T-helper 17 cell (primary cell): ENCODE data around the gene EML6. TPM values are rescaled to one million over a fixed set of nuclear protein-coding genes. Genes with fewer than 3 reads are reported as not detected.

Experiments
- ATAC-seq: fragments of 150-1000 bp; cut with Tn5 transposase; 2 replicates; pipeline ENCODE4 v1.10.0; 2021; ENCODE audit warnings: mild to moderate bottlenecking, moderate library complexity
- DNase-seq, 3 donors: peaks; one replicate each; pipeline versions ENCODE4 v3.0.0 to v3.0.0-alpha.2; 2020 to 2021
- H3K9me3 ChIP-seq: one replicate; pipeline ENCODE4 v1.7.0; 2013; ENCODE audit warnings: low read length, mild to moderate bottlenecking; ENCODE audit not compliant: control insufficient read depth, poor library complexity, severe bottlenecking
- H3K27ac Mint-ChIP-seq: one replicate; pipeline ENCODE4 v1.8.0; 2022; ENCODE audit warnings: mild to moderate bottlenecking, moderate library complexity, mixed read lengths
- H3K27me3 Mint-ChIP-seq: one replicate; pipeline ENCODE4 v1.8.0; 2022; ENCODE audit warnings: mixed read lengths
- H3K36me3 Mint-ChIP-seq: one replicate; pipeline ENCODE4 v1.8.0; 2022; ENCODE audit warnings: low read depth, mixed read lengths
- H3K4me1 Mint-ChIP-seq: one replicate; pipeline ENCODE4 v1.8.0; 2022; ENCODE audit warnings: mild to moderate bottlenecking, mixed read lengths
- H3K4me3 Mint-ChIP-seq: one replicate; pipeline ENCODE4 v1.8.0; 2022; ENCODE audit warnings: mild to moderate bottlenecking, moderate library complexity, mixed read lengths
- total RNA-seq, 4 donors: library from RNA in 2 of 4; stranded (reverse) in 2 of 4; gene quantifications; one replicate each; pipeline ENCODE4 v1.2.3 and lab custom pipeline; 2022 to 2026

EML6 gene
- total RNA-seq, 2 donors from 2014 or later = 2.2 to 4.0 TPM

DNA sequence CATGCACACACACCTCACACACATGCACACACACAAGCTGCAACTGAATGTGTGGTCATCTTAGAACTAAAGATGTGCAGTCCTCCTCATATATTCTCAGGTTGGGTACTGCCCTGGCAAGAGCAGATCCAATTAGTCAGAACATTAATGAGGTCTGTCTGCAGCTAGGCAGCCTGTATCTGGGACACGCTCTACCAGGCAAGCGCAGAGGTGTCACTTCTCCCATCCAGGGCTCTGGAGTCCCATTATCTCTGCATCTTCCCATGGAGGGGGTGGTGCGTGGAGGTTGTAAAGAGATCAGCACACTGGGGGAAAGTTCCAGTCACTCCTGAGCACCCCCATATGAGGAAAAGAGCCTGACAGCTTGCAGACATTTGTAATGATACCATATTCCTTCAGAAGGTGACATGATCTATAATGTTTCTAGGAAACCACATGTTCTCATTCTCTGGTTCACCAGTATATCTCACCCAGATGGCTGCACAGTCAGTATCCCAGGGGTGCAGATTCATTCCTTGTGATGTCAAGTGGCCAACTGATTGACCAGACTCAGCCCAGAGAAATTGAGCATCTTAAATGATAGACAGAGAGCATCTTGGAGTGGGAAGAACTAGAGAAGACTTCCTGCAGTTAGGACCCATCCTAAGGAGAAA, 231.4 kb downstream of the EML6 start:
- H3K36me3 Mint-ChIP-seq = no peaks in the 10 kb centered on the region
- no peak for DNase-seq
- no peak for ATAC-seq
- no peaks in the 10 kb centered on the region for H3K9me3 ChIP-seq
- H3K27ac Mint-ChIP-seq = no peak overlapping the region
- peaks cover 3% of the 10 kb centered on the region for H3K27me3 Mint-ChIP-seq
- H3K4me1 Mint-ChIP-seq = peaks cover 8% of the 10 kb centered on the region
- H3K4me3 Mint-ChIP-seq = no peak overlapping the region

- Mint-ChIP-seq H3K27ac (no peak overlapping the region), H3K4me3 (no peak overlapping the region), H3K27me3 (no peaks in the 10 kb centered on the region), H3K4me1 (peaks cover 8% of the 10 kb centered on the region), H3K36me3 (no peaks in the 10 kb centered on the region)
- H3K9me3 ChIP-seq = no peaks in the 10 kb centered on the region
- ATAC-seq (no peak), DNase-seq (no peak)
Measured at GRCh38 chr2:54955358-54956110, 232.1 kb downstream of the EML6 start.

- Mint-ChIP-seq H3K4me3 (no peak overlapping the region), H3K4me1 (peaks cover 8% of the 10 kb centered on the region), H3K27me3 (no peaks in the 10 kb centered on the region), H3K27ac (no peak overlapping the region), H3K36me3 (peaks cover 2% of the 10 kb centered on the region)
- H3K9me3 ChIP-seq = no peaks in the 10 kb centered on the region
- DNase-seq (no peak), ATAC-seq (no peak)
Measured at GRCh38 chr2:54956111-54956627, 232.7 kb downstream of the EML6 start.

DNA sequence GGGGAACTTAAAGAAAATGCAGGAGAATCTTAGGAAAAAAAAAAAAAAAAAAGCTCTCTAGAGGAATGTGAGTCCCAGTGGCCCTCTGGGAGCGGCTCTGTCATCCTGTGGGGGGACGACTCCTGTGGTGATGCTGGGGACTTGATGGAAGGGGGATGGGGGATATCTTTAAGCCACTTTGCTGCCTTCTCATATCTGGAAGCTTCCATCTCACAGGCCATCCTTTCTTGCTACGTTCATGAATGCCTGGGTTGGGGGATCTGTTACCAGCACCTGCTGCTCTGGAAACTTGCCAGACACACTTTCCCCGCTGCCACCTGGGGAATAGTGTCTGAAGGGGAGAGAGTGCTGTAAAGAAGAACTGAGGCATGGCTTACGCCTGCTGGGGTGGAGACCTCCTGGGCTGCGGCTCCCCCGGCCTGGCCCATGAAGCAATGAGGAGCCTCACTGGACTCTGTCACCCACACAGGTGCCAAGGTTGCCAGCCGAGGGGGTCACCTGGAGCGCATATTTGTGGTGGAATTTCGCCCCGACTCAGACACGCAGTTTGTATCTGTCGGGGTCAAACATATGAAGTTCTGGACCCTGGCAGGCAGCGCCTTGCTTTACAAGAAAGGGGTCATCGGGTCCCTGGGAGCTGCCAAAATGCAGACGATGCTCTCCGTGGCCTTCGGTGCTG, 234.0 kb downstream of the EML6 start:
- no peak overlapping the region for H3K27ac Mint-ChIP-seq
- H3K4me3 Mint-ChIP-seq = peak overlapping the region; percentile 19
- H3K9me3 ChIP-seq = no peaks in the 10 kb centered on the region
- H3K27me3 Mint-ChIP-seq = no peaks in the 10 kb centered on the region
- ATAC-seq (no peak), DNase-seq (no peak)
- peaks cover 2% of the 10 kb centered on the region for H3K36me3 Mint-ChIP-seq
- H3K4me1 Mint-ChIP-seq = peaks cover 6% of the 10 kb centered on the region

DNA sequence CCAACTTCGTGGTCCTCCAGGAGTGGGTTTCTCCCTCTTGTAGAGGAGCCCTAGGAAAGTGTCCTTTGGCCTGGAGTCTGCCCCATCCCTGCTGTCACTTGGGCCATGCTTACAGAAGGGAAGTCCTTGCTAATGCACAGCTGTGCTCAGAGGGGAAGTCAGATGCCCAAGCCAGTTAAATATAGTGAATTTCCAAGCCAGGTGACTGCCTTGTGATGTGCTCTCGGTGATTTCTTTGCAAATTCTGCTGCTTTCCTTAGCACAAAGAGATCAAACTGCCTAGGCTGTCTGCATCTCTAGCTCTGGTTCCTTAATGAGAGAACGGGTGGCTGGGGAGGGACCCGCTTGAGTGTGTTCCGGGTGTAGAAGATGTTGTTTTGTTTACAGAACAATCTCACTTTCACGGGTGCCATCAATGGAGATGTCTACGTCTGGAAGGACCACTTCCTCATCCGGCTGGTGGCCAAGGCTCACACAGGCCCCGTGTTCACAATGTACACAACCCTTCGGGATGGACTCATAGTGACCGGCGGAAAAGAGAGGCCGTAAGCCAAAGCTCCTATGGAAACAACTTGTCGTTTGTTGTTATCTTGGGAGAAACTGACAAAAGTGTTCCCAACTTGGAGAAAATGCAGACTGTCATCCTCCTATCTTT, 235.4 kb downstream of the EML6 start:
- H3K27ac Mint-ChIP-seq = no peak overlapping the region
- H3K36me3 Mint-ChIP-seq = peaks cover 2% of the 10 kb centered on the region
- no peaks in the 10 kb centered on the region for H3K27me3 Mint-ChIP-seq
- H3K4me3 Mint-ChIP-seq = no peak overlapping the region
- DNase-seq (no peak), ATAC-seq (no peak)
- H3K9me3 ChIP-seq = no peaks in the 10 kb centered on the region
- H3K4me1 Mint-ChIP-seq = peaks cover 3% of the 10 kb centered on the region

- Mint-ChIP-seq H3K4me3 (no peak overlapping the region), H3K36me3 (peaks cover 2% of the 10 kb centered on the region), H3K4me1 (peaks cover 6% of the 10 kb centered on the region), H3K27me3 (no peaks in the 10 kb centered on the region), H3K27ac (peak overlapping the region; percentile 29)
- ATAC-seq (no peak), DNase-seq (no peak)
- H3K9me3 ChIP-seq = no peaks in the 10 kb centered on the region
Measured at GRCh38 chr2:54960164-54960563, 236.7 kb downstream of the EML6 start.

- Mint-ChIP-seq H3K4me1 (peaks cover 18% of the 10 kb centered on the region), H3K36me3 (peaks cover 2% of the 10 kb centered on the region), H3K27me3 (no peaks in the 10 kb centered on the region), H3K27ac (no peak overlapping the region), H3K4me3 (no peak overlapping the region)
- no peaks in the 10 kb centered on the region for H3K9me3 ChIP-seq
- no peak for DNase-seq
- ATAC-seq = no peak
Measured at GRCh38 chr2:54962511-54962910, 239.0 kb downstream of the EML6 start.

DNA sequence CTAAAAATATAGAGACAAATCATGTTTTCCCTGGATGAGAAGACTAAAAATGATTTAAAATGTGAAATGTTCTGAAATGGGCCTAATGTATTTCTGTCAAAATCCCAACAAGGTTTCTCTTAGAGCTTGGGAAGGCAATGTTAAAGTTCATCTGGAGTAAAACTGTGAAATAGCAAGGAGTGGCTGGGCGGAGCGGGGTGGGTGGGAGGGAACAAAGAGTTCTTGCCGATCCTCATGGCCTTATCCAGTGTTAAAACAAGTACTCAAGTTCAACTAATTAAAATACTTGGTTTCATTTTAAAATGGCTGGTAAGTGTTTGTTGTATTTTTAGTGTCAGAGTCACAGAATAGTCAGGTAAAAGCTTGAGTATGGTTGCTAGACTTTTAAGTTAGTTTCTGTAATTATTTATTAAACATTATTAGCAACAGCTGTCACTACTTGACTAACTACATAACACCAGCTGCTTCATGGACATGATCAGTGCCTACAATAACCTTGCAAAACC, 239.5 kb downstream of the EML6 start:
- Mint-ChIP-seq H3K36me3 (peaks cover 2% of the 10 kb centered on the region), H3K4me3 (no peak overlapping the region), H3K27ac (no peak overlapping the region), H3K27me3 (no peaks in the 10 kb centered on the region), H3K4me1 (peaks cover 18% of the 10 kb centered on the region)
- ATAC-seq = no peak
- no peaks in the 10 kb centered on the region for H3K9me3 ChIP-seq
- no peak for DNase-seq

DNA sequence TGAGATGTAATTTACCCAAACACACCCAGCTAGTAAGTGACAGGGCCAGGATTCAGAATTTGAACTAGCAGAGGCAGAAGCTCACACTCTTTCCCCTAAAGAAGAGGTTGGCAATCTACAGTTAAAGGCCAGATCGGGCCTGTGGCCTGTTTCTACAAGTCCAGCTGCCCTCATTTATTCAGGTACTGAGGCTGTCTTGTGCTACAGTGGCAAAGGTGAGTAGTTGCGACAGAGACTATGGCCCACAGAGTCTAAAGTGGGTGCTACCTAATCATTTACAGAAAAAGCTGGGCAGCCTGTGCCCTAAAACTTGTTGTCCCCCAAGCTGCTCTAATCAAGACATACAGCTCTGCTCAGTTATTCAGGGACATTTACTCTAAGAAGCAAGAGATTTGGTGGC, 240.0 kb downstream of the EML6 start:
- Mint-ChIP-seq H3K4me1 (peaks cover 18% of the 10 kb centered on the region), H3K27ac (no peak overlapping the region), H3K27me3 (no peaks in the 10 kb centered on the region), H3K4me3 (no peak overlapping the region), H3K36me3 (peaks cover 2% of the 10 kb centered on the region)
- ATAC-seq (no peak), DNase-seq (no peak)
- H3K9me3 ChIP-seq = peaks cover 2% of the 10 kb centered on the region

GRCh38 chr2:54964271-54964670, 240.8 kb downstream of the EML6 start:
- DNase-seq (no peak), ATAC-seq (no peak)
- H3K36me3 Mint-ChIP-seq = peaks cover 2% of the 10 kb centered on the region
- H3K4me1 Mint-ChIP-seq = peaks cover 18% of the 10 kb centered on the region
- H3K27ac Mint-ChIP-seq = no peak overlapping the region
- H3K27me3 Mint-ChIP-seq = no peaks in the 10 kb centered on the region
- H3K4me3 Mint-ChIP-seq = peak overlapping the region; percentile 16
- peaks cover 2% of the 10 kb centered on the region for H3K9me3 ChIP-seq

GRCh38 chr2:54964816-54965215, 241.4 kb downstream of the EML6 start:
- Mint-ChIP-seq H3K4me3 (peak overlapping the region; percentile 43), H3K27me3 (no peaks in the 10 kb centered on the region), H3K4me1 (peaks cover 18% of the 10 kb centered on the region), H3K36me3 (peaks cover 2% of the 10 kb centered on the region), H3K27ac (peak overlapping the region; percentile 37)
- DNase-seq (no peak), ATAC-seq (peak; percentile 27)
- peaks cover 2% of the 10 kb centered on the region for H3K9me3 ChIP-seq

DNA sequence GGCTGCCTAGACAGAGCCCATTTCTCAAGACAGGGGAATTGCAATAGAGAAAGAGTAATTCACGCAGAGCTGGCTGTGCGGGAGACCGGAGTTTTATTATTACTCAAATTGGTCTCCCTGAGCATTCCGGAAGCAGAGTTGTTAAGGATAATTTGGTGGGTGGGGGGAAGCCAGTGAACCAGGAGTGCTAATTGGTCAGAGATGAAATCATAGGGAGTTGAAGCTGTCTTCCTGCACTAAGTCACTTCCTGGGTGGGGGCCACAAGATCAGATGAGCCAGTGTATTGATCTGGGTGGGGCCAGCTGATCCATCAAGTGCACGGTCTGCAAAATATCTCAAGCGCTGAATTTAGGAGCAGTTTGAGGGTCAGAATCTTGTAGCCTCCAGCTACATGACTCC, 242.0 kb downstream of the EML6 start:
- Mint-ChIP-seq H3K27ac (peak overlapping the region; percentile 37), H3K4me3 (peak overlapping the region; percentile 37), H3K4me1 (peaks cover 18% of the 10 kb centered on the region), H3K27me3 (no peaks in the 10 kb centered on the region), H3K36me3 (peaks cover 3% of the 10 kb centered on the region)
- no peak for ATAC-seq
- H3K9me3 ChIP-seq = peaks cover 2% of the 10 kb centered on the region
- no peak for DNase-seq
